GM13976 (cell line): ENCODE results near the gene MADCAM1.
A peak's percentile ranks its signal among the peaks of the same experiment; 100 is the strongest.

Experiments used
- DNase-seq: peaks from one replicate; pipeline ENCODE4 v3.0.0; 2012; ENCODE audit warnings: low spot score
- in situ Hi-C: fragments of 300-500 bp; cut with MboI; formaldehyde crosslinking; loops from one replicate; pipeline ENCODE4 v1.12.0; 2022; ENCODE audit warnings: low sequenced_read_pairs, mixed read lengths, inconsistent platforms; ENCODE audit not compliant: unreplicated experiment
- TF ChIP-seq, protein P1 (sequence below): IDR thresholded peaks from 2 replicates; pipeline ENCODE4 v1.5.1; 2012; ENCODE audit warnings: borderline replicate concordance, mild to moderate bottlenecking; ENCODE audit not compliant: insufficient read depth; ENCODE audit errors: extremely low read depth, missing control alignments, control extremely low read depth

Gene MADCAM1

DNA sequence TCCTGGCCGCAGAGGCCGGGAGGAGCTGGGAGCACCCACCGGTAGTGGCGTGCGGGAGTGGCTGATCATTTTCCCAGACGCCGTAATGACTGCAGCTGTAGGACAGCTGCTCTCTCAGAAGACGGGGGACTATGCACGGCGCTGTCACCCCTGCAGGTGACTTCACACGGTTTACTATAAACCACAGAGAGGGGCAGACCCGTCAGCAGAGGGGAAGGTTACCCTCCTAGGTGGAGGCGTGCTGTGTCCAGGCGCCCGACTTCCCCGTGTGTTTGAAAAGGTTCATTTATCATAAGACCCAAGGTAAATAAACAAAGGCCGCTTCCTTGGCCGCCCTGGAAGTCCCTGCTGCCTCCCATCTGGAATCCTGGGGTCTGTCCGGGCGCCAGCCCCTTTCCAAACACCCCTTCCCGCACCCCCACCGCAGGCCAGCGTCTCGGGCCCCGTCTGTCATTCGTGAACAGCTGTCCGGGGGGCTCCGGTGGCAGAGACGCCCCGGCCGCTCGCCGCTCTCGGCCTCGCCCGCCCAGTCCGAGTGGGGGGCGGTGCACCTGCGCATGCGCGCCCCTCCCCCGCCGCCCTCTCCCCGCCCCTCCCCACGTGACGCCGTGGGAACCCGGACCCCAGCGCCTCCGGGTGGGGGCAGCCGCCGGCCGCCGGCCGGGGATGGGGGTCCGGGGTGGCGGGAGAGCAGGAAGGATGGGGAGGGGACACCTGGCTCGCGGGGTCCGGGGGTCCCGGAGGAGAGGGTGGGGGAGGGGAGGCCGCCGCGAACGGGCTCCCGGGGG lies 36.4 kb upstream of the MADCAM1 start:
- TF ChIP-seq, protein P1, sequence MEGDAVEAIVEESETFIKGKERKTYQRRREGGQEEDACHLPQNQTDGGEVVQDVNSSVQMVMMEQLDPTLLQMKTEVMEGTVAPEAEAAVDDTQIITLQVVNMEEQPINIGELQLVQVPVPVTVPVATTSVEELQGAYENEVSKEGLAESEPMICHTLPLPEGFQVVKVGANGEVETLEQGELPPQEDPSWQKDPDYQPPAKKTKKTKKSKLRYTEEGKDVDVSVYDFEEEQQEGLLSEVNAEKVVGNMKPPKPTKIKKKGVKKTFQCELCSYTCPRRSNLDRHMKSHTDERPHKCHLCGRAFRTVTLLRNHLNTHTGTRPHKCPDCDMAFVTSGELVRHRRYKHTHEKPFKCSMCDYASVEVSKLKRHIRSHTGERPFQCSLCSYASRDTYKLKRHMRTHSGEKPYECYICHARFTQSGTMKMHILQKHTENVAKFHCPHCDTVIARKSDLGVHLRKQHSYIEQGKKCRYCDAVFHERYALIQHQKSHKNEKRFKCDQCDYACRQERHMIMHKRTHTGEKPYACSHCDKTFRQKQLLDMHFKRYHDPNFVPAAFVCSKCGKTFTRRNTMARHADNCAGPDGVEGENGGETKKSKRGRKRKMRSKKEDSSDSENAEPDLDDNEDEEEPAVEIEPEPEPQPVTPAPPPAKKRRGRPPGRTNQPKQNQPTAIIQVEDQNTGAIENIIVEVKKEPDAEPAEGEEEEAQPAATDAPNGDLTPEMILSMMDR: no peak
- in situ Hi-C loops: no loop called here
- DNase-seq: peak; percentile 60

DNA sequence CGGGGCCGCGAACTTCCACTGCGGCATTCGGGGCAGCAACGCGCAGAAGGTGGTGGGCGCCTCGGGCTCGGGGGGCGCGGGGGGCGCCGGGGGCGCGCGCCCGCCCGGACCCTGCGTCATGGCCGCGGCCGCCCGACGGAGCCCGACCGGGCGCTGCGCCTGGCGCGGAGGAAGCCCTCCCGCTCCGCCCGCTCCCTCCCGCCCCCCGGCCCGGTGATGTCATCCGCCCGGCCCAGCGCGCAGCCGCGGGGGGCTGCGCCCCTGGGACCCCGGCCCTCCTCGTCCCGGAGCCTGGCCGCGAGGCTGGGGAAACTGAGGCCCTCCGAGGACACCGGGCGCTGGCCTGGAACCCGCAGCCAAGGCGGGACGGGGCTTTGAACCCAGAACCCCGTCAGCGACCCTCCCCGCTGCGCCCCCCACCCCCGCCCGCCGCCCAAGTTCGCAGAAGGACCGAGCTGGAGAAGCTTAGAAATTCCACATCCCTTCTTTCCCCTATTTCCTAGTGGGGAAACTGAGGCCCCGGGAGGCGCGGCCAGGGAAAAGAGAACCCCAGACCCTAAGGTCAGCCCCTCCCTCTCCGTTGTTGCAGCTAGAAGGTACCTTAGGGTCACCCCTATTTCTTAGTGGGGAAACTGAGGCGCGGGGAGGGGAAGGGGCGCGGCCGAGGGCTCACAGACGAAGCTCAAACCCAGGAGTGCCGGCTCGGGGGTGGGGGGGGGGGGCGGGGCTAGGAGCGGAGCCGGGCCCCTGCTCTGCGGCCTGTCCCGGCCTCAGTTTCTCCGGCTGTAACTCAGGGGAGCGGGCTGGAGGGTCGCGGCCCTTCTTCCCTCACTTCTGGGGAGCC lies 35.2 kb upstream of the MADCAM1 start, which contains the start of gene SHC2:
TSS of gene SHC2 (minus strand) at position 157 of the 844 bp plus-strand sequence. CDS start at position 120, 37 bp downstream.
- no peak for DNase-seq
- TF ChIP-seq, protein P1: no peak
- in situ Hi-C loops: no loop called here

DNA sequence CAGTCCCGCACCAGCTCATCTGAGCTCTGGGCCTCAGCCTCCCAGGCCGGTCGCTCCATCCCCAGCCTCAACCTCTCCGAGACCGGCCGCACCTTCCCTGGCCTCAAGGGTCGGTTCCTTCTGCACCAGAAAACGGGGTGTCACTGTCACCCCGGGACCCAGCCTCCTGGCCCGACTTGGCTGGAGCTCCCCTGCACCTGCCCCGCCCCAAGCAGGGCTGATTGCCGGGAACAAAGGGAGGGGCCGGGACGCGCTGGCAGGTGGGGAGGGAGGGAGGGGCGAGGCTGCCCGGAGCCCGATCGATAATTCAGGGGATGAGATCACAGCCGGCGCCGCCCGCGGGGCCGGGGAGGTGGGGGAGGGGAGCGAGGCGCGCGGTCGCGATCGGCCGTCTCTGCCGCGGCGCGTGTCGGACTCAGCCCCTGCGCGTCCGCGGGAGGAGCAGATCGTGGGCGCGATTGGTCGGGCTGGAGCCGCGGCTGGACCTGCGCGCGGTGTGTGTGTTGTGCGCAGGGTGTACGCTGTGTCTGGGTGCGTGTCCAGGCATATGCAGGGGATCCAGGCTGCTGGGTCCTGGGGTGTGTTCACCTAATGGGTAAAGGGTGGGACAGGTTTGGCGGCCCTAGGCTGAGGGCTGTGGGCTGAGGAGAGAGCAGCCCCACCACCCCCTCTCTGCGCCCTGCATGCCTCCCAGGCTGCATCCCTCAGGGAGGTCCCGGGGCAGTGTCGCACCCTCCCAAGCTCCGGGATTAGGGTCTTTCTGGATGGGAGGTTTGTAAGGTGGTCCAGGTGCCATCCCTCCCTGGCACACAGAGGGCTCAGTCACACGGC lies 34.4 kb upstream of the MADCAM1 start:
- TF ChIP-seq, protein P1: no peak
- in situ Hi-C loops: no loop called here
- no peak for DNase-seq

DNA sequence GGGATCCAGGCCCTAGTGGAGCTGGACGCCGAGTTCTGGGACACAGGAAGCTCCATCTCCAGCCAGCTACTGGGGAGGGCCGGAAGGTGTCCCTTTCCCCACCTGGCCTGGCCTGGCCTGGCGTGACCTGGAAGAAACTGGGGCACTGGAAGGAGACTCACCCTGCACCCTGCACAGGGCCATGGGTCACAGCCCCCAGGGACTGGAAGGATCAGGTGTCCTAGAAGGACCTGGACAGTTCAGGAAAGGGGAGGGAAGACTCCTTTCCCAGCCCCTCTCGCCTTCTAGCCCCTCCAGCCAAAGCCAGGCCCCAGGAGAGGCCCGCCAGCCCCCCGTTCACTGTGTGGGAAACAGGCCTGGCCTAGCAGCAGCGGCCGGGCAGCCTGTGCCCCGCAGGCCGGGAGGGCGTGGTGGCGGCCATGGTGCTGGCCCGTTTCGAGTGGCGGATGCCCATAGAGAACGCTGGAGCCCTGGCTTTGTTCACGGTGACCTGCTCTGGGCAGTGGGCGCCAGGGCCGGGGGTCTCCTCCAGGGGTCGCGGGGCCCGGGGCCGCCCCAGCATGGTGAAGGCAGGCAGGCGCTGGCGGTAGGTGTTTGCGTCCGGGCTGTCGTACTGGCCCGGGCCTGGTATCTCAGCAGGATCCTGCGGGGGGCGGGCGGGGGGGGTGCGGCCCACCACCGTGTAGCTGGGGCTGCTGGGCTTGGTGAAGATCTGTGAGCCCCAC lies 32.6 kb upstream of the MADCAM1 start:
- no peak for DNase-seq
- in situ Hi-C loops: no loop called here
- TF ChIP-seq, protein P1: no peak

- no peak for DNase-seq
- TF ChIP-seq, protein P1: no peak
- in situ Hi-C loops: no loop called here
Measured at GRCh38 chr19:464208-464545, 32.1 kb upstream of the MADCAM1 start.

- TF ChIP-seq, protein P1: no peak
- no peak for DNase-seq
- in situ Hi-C loops: no loop called here
Measured at GRCh38 chr19:465056-465816, 31.1 kb upstream of the MADCAM1 start.
